HG02588 (cell line): Measurements from ENCODE around the gene PJVK.

ENCODE experiments used
- ATAC-seq: cut with Tn5 transposase; IDR thresholded peaks from one replicate; pipeline ENCODE4 v1.9.1; 2021; ENCODE audit warnings: mild to moderate bottlenecking, moderate library complexity; ENCODE audit not compliant: unreplicated experiment

PJVK gene

DNA sequence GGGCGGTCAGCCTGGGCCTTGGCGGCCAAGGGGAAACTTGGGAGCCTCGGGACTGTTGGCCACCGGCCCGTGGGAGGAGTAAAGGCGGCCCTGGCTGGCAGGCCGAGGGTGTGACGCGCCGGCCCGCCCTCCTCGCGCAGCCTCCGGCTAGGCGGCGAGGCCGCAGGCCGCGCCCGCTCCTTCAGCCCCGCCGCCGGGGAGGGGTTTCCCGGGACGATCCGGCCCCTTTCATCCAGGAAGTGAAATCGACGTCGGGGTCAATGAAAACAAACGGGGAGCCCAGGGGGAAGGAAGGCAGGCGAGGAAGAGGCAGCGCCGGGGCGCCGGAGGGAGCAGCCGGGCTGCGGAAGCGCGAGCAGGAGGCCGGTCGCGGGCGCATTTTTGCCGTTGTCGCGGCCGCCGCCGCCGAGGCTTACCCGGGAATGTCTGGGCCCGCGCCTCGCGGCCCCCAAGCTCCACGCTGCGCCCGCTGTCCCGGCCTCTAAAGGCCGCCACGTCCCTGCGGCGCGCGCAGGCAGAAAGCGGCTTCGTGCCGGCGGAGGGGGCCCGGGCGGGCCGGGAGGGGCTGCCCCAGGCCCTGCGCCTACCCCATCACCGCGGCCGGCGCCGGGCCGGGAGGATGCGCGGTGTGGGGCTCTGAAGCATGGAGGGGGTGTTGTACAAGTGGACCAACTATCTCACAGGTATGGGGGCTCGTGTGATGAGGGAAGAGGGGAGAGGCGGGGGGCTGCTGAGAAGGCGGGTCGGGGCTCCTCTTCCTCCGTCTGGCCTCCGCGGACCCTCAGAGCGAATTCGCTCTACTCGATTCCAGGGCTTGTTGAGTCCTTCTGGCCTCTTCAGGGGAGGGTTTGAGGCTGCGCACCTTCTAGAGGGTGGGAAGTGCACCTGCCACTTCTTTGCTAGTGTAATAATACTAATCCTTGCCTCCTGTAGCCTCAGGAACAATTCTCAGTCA lies 29.3 kb downstream of the PJVK start, which contains the start of gene PLEKHA3:
Gene PLEKHA3 (plus strand): TSS at position 231 of the 955 bp plus-strand sequence. CDS start 413 bp downstream, at position 644.
- ATAC-seq, result peak; percentile 75

DNA sequence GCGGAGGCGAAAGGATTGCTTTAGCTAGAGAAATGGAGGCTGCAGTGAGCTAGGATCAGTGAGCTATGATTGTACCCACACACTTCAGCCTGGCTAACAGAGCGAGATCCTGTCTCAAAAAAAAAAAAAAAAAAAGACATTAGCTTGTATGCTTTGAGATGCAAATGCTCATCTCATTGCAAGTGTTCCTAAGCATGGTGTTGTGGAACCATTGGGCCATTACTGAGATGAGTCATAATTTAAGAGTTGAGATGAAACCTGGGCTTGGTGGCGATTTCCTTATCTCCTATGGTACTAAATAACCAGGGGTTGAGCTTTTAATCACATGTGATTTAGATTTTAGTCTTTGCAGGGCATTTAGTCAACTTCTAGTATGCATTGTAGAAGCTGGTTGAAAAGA lies 31.3 kb downstream of the PJVK start:
- ATAC-seq, result no peak

DNA sequence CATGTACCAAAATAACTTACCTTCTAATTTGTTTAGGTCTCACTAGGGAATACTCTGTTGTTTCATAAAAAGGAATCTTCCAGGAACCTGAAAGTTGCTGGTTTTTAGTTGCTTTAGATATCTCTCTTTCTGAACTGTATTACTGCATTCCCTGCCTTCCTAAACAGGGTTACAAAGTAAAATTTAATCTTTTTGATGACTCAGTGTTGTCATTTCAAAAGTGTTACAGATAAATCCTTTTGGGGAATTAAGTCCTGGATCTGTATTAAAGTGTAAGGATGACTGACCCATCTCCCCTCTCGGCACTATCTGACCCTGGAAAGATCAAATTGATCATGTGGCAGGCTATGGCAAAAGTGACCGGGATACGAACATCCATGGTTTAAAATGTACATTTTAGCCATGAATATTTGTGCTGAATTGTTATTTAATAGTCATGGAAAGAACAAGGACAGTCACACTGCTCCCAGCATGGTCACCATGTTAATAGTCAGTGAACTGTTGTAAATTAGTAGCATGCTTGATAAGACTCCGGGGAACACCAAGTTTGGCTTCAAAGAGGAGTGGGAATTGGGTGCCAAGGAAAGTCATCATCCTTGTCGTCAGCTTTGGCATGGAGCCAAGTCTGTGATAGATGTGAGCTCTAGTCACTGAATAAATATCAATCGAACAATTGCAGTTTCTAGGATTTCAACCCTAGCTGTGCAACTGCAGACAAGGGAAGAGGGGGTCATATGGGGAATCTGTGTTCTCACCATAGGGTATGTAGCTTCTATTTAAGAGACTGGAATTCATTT lies 33.3 kb downstream of the PJVK start:
- no peak for ATAC-seq

DNA sequence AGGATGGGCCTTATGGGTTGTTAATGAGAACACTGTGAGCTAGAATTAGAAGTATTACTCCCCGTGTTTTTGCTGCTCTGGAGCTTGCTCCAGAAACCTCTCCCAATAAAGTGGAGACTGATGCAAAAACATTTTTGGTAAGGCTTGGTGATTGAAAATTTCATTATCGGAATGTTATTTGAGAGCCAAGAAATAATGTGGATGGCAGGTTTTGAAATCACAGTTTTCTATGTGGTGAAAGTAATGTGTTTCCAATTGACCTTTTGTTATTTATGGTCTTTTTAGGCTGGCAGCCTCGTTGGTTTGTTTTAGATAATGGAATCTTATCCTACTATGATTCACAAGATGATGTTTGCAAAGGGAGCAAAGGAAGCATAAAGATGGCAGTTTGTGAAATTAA lies 34.2 kb downstream of the PJVK start:
- no peak for ATAC-seq

DNA sequence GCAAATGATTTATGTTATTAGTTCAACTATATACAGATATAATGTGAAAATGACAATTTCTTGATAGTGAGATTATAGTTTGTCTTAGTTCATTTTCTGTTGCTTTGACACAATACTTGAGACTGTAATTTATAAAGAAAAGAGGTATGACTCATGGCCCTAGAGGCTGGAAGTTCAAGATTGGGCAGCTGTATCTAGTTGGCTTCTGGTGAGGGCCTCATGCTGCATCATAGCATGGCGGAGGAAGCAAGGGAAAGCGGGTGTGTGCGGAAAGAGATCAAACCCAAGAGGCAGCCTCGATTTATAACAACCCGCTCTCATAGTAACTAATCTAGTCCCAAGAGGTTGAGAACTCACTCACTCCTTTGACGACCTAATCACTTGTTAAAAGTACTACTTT lies 40.4 kb downstream of the PJVK start:
- no peak for ATAC-seq

DNA sequence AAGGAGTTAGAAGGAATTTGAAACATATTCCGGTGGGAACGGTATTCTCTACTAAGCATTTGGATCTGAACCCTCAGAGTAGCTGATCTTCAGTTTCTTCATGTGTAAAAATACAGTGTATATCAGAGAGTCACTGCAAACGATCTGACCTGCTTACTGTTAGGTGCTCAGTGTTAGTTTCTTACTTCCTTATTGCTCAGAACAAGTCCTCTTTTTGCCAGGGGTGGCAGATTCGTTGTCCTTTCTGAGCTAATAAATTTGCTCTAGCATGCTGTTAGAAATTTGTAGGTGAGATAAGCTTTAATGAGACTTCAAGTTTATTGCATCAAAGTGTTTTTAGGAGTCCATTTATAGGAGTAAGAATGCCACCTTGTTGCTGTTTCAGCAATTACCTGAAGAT lies 44.9 kb downstream of the PJVK start:
- ATAC-seq, result no peak

DNA sequence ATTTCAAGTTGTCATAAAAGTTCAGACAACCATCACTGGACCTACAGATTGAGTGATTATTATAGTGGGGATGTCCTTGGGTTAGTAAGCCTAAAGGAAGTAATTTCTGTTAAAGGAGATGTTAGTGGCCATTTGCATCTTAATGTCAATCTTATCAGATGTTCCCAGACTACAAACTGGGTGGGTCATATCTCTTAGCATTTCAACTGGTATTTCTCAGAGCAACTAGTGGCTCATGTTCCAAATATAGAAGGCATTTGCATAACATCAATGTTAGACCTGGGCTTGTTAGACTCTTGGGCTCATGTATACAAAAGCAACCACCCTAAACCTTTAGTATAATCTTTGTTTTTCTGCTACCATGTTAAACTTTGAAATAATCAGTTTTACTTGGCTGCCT lies 47.0 kb downstream of the PJVK start:
- no peak for ATAC-seq

DNA sequence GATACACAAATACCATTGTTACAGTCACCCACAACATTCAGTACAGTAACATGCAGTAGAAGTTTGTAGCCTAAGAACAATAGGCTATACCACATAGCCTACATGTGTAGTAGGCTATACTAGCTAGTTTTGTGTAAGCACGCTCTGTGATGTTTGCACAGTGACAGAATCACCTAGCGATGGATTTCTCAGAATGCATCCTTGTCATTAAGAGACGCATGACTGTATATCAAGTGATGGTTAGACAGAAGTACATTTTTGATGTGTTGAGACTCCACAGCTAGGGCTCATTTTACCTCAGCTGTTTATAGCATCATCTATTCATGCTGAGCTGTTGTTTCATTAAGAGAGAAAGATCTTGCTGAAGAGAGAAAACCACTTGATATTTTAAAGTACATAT lies 48.5 kb downstream of the PJVK start:
- ATAC-seq, result no peak

DNA sequence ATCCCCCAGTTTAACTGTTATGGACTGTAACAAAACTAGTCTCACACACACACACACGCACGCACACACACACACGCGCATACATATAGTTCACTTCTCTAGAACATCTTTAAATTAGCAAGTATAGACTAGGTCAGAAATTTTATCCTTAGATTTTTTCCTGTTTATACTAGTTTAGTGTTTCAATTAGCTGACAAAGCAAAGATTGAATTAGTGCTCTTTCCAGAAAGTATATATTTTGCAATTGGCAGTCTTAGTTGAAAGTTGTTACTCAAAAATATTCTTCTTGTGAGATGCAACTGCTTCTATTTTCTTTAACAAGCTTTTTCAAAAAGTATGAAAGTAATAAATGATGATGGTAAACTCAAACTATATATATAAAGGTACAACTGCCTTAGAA lies 51.6 kb downstream of the PJVK start:
- ATAC-seq, result no peak

DNA sequence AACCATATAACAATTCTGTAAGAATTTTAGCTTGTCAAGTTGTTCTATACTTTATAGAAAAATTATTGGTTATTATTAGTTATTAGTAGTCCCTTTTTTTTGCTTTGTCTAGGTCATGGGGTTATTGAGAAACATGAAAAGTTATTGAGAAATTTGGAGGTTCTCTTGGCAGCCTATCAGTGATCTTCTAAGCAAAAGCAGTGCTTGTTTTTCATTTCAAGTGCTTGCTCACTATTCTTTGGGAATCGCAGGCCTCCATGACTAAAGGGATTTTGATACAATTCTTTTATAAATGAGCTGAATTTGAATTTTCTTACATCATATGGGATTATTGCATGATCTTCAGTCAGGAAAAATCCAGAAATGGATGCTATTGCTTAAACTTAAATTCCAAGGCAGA lies 54.9 kb downstream of the PJVK start:
- ATAC-seq, result no peak

DNA sequence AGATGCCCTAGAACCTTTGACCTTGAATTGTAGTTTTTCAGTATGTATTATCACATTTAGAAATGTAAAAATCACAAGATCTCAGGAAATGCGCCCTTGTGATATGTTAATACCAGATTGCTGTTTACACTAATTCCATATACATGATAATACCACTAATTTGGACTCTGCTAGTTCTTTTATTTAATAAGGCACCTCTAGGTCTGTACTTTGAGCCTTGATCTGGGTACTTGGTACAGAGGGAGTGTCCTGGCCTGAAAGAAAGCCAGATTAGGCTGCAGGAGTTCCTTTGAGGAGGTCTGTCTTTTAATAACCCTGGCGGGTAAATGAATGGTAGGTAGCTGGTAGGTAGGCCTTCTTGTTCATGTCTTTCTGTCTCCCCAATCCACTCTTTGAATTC lies 55.3 kb downstream of the PJVK start:
- no peak for ATAC-seq

DNA sequence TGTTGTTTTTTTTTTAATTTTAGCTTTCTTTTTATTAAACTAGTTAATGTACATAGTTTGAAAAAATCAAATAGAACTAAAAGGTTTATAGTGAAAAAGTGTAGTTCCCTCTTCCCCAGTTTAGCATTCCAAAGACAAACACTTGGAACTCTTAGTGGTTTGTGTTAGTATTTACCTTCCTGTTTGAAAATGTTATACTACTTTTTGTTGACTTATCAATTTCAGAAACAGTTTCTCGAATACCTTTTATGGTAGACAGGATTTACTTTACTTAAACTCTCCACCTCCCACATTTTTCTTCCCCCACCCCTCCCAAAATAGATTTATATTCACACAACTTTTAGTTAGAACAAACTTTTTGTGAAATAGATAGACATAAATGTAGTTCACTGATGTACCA lies 55.8 kb downstream of the PJVK start:
- ATAC-seq, result no peak

DNA sequence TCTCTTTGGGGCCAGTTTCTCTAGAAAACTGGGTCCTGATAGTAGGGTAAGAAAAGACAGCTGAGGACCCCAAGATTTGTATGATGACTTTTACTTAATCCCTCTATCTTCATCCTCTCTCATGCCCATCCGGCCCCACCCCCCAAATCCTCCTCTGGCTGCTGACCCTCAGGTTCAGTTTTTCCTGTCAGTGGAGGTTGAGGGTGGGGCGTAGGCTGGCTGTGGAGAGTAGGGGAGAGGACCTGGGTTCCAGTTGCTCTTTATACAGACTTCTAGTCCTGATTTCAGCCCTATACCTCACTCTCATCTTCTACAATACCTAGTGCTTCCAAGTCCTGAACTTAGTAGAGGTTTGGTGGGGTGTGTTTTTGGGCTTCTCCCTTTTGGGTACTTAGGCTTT lies 57.5 kb downstream of the PJVK start:
- ATAC-seq, result no peak

DNA sequence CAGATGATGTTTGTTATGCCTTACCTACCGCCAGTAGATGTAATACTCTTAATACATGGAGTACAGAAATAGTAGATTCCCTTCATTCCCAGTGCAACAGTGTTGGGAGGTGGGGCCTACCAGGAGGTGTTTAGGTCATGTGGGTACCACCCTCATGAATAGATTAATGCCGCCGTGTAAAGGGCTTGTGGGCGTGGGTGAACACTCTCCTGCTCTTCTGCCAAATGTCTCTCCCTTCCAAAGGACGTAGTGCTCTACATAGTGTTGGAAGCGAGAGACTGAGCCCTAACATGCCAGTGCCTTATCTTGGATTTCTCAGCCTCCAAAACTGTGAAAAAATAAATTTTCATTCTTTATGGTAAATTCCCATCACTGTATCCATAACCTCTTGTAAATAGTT lies 59.2 kb downstream of the PJVK start:
- no peak for ATAC-seq
